GM21515 (cell line): ENCODE results near the gene HKDC1.
"Not testable (repeated sequence)": the region's sequence is repeated elsewhere in the genome, so short reads cannot be mapped to it uniquely, and the experiment has no call there.

Experiments
- ATAC-seq: cut with Tn5 transposase; IDR thresholded peaks from one replicate; pipeline ENCODE4 v1.9.1; 2021; ENCODE audit not compliant: unreplicated experiment

HKDC1 gene

DNA sequence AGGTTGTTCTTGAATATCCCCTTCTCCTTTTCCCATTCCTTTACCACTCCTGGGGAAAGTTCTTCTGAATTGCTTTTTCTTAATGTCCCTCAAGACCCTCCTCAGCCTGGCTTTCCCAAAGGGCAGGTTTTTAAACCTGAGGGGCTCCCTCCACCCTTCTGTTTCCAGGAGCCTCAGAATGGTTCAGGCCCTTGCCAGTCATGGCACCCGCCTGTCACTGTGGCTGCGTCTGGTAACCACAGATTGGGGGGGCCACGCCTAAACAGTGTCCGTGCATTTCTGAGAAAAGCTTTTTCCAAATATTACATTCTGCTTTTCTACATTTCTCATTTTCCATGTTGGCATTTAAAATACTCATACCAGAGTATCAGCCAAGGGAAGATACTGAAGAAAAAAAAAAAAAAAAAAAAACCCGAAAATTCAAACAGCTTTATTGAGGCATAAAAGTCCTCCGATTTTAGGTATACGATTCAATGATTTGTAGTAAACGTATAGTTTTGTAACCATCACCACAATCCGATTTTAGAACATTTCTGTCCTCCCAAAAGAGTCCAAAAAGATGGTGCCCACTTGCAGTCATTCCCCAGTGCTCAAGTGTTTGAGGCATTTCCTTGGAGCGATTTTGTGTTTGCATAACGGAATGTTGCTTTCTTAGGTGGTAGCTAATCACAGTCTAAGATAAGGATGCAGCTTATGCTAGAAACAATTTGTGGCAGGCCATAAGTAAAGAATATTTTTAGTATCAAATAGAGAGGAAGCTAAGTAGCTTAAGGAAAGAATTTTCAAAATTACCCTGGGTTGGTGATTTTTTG is 22.1 kb downstream of the HKDC1 start:
- ATAC-seq = no peak

DNA sequence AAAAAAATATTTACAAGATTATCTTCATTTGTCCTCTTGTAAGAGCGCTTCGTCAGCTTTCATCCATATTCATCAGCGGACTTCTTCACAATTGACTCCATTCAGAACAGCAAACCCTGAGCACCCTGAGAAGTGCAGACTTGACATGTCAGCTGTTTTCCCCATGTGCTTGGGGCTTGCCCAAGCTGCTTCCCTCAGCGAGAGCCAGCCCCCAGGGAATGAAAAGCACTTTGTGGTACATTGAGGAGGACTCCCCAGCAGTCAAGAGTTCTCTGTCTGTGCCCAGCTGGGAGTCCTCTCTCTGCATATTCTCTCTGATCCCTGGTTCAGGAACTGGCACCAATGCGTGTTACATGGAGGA is 22.7 kb downstream of the HKDC1 start:
- no peak for ATAC-seq

- no peak for ATAC-seq
Measured at GRCh38 chr10:69243817-69244216, 23.7 kb downstream of the HKDC1 start.

DNA sequence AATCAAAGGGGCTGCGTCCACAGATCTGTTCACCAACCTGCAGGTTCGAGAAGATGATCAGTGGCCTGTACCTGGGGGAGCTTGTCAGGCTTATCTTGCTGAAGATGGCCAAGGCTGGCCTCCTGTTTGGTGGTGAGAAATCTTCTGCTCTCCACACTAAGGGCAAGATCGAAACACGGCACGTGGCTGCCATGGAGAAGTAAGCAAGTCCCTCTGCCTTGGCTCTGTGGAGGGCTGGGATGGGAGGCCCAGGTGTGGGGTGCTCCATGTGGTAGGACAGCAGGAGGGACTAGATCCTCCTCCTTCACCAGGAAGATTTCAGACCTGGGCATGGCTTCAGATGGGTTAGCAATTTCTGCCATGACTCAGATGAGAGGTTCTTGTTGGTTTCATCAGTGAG is 25.9 kb downstream of the HKDC1 start:
- ATAC-seq = no peak

DNA sequence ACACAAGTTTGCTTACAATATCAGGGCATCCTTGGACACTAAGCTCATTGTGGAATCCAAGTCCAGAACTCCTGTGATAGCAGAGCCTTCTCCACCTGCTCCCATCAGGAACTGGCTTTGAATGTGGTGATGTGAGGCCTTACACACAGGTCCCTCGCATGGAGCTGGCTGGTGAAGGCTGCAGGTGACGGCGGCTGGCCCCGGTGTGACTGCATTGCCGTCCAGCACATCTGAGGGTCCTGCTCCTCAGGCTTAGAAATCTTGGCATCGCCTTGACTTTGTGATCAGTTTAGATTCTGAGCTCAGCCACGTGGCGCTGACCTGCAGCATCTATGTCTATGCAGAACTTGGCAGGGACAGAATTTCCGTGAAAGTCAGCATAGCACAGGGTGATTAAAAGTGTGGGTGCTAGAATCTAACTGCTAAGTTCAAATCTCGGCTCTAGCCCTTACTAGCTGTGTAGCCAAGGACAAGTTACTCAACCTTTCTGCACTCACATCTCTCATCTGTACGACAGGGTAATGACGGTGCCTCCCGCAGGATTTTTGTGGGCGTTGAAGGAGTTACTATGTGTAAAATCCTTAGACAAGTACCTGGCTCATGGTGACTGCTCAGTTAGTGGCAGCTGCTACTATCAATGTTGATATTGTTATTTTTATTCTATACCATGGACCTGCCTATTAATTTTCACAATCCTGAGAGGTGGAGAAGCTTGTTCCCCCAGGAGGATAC is 26.6 kb downstream of the HKDC1 start:
- ATAC-seq = no peak

- ATAC-seq = no peak
Measured at GRCh38 chr10:69247313-69247710, 27.2 kb downstream of the HKDC1 start.

DNA sequence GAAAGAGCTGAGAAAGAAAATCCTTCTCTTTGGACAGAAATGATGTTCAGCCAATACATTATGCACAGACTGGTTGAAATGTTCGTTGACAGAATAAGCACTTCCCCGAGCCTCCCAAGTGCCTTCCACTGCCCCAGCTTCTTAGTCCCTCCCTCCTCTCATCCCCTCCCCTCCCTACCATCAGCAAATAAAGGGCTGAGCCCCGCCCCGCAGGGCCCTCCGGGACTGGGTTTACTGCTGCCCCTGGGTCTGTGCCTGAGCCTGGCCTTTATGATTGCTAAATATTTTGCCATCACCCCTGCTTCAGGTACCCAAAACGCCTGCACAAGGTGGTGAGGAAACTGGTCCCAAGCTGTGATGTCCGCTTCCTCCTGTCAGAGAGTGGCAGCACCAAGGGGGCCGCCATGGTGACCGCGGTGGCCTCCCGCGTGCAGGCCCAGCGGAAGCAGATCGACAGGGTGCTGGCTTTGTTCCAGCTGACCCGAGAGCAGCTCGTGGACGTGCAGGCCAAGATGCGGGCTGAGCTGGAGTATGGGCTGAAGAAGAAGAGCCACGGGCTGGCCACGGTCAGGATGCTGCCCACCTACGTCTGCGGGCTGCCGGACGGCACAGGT is 28.1 kb downstream of the HKDC1 start:
- no peak for ATAC-seq

- ATAC-seq = no peak
Measured at GRCh38 chr10:69250041-69250440, 29.9 kb downstream of the HKDC1 start.

DNA sequence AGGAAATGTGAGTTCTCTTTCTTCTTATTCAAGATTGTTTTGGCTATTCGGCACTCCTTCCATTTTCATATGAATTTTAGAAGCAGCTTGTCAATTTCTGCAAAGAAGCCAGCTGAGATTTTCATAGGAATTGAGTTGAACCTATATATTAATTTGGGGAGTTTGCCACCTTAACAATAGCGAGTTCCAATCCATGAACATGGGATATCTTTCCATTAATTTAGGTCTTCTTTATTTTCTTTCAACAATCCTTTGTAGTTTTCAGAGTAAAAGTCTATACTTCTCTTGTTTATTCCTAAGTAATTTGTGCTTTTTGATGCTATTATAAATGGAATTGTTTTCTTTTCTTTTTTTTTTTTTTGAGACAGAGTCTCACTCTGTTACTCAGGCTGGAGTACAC is 31.3 kb downstream of the HKDC1 start:
- not testable (repeated sequence) for ATAC-seq

- ATAC-seq = no peak
Measured at GRCh38 chr10:69253171-69253570, 33.0 kb downstream of the HKDC1 start.

- no peak for ATAC-seq
Measured at GRCh38 chr10:69254877-69255276, 34.7 kb downstream of the HKDC1 start.

DNA sequence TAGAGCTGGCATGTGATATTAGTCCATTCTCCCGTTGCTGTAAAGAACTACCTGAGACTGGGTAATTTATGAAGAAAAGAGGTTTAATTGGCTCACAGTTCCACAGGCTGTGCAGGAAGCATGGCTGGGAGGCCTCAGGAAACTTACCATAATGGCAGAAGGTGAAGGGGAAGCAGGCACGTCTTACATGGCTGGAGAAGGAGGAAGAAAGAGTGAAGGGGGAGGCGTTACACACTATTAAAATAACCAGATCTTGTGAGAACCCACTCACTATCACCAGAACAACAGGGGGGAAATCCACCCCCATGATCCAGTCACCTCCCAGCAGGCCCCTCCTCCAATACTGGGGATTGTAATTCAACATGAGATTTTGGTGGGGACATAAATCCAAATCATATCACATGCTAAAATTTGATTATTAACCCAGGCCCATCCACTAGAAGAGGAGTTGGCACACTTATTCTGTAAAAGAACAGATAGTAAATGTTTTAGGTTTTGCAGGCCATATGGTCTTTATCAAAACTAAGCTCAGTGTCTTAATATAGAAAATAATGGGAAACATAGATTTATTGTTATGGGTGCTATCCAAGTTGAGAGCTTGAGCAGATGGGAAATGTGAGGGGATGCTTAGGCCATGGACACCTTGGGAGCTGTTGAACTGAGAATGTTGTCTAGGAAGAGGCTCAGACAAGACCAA is 39.6 kb downstream of the HKDC1 start:
- ATAC-seq = no peak

GRCh38 chr10:69261184-69261583 is 41.1 kb downstream of the HKDC1 start:
- ATAC-seq = no peak

DNA sequence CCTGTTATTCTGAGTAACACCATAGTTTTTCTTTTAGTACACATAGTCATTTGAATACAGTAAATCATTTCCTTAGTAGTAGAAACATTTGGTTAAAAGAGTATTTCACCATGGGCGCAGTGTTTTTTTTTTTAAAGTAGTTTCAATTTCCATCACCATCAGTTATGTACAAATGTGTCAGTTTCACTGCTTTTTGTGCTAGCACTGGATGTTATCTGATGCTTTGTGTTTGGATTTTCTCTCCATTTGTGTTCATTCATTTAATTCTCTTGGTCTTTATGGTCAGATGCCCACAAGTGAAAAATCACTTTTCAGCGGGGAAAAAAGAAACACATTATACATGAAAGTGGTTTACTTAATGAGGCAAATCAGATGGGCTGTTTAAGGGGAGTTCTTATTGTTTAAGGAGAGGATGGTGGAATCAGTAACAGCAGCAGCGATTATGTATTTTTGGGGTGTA is 42.2 kb downstream of the HKDC1 start:
- no peak for ATAC-seq

GRCh38 chr10:69265521-69265920 is 45.4 kb downstream of the HKDC1 start:
- ATAC-seq = no peak

DNA sequence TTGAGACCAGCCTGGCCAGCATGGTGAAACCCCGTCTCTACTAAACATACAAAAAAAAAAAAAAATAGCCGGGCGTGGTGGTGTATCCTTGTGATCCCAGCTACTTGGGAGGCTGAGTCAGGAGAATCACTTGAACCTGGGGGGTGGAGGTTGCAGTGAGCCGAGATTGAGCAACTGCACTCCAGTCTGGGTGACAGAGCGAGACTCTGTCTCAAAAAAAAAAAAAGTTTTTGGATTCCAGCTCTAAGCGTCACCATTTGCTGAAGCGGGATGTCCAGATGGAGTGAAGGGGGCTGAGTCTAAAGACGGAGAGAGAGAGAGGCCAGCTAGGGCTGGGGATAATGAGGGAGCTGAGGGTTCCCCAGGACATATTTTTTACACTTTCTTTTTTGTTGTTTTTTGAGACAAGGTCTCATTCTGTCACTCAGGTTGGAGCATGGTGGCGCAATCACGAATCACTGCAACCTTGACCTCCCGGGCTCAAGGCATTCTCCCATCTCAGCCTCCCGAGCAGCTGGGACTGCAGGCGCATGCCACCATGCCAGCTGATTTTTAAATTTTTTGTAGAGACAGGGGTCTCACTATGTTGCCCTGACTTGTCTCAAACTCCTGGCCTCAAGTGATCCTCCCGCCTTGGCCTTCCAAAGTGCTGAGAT is 48.8 kb downstream of the HKDC1 start:
- no peak for ATAC-seq

DNA sequence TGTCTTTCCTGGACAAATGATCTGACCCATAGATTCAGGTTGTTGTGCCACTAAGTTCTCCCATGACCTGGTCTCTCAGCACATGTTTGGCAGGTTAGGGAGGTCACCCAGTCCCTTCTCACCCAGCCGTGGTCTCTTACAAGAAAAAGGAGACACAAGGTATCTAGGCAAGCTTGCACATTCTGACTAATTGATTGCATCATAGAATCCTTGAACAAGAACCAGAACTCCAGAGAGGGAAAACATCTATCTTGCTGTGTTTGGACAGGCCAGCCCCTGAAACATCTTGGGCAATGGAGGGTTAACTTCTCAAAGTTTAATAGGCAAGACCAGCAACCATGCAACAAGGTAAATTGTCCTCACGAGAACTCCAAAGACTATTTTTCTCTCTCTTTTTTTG is 49.6 kb downstream of the HKDC1 start:
- no peak for ATAC-seq

- ATAC-seq = no peak
Measured at GRCh38 chr10:69270990-69271389, 50.9 kb downstream of the HKDC1 start.

DNA sequence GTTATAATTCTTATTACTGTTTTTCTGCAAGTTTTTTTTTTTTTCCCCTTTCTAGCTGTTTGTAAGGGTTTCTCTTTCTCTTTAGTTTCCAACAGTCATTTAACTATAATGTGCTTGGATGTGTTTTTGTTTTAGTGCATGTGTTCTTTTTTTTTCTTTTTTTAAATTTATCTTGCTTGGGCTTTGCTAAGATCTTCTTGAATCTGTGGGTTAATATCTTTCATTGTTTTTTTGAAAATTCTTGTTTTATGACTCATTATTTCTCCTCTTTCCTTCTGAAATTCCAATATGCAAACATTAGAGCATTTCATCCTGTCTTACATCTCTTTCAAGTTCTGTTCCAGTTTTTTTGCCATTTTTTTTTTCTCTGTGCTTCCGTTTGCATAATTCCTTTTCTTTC is 52.5 kb downstream of the HKDC1 start:
- no peak for ATAC-seq

DNA sequence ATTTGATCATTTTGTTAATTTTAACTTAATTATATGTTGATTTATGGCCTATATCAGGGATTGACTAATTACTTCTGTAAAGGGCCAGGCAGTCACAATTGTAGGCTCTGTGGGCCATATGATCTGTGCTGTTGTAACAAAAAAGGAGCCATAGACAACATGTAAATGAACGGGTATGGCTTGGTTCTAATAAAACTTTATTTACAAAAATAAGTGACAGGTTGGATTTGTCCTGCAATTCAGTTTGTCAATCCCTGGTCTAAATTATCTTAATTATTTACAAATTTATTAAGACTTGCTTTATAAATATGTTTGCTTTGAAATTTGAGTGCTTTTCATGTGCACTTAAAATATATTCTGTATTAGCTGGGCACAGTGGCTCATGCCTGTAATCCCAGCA is 55.3 kb downstream of the HKDC1 start:
- ATAC-seq = no peak

GRCh38 chr10:69276503-69276902 is 56.4 kb downstream of the HKDC1 start:
- no peak for ATAC-seq
